ENCODE measurements around the gene NSL1. TPM values are rescaled to one million over a fixed set of nuclear protein-coding genes. Genes with fewer than 3 reads are reported as not detected.

Gene NSL1
- total RNA-seq, 1 donor from 2014 or later = 33.0 TPM

DNA sequence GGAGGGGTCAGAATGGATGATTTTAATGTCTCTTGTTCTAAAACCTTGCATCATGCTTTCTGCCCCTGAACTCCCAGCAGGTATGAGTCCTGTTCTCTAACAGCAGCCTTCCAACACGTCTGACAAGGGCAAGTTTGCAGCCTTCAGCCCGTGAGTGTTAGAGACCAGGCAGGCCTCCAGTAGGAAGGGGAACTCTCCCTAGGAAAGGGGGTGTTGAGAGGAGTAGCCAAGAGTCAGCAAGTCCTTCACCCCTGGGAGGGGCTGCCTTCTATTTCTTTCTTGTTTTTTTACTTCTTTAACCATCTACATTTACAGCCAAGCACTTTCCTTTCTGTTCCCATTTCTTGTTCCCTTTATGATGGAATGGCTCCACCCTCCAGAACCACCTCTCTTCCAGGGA is 106.1 kb downstream of the NSL1 start:
- TF ChIP-seq, protein P1, sequence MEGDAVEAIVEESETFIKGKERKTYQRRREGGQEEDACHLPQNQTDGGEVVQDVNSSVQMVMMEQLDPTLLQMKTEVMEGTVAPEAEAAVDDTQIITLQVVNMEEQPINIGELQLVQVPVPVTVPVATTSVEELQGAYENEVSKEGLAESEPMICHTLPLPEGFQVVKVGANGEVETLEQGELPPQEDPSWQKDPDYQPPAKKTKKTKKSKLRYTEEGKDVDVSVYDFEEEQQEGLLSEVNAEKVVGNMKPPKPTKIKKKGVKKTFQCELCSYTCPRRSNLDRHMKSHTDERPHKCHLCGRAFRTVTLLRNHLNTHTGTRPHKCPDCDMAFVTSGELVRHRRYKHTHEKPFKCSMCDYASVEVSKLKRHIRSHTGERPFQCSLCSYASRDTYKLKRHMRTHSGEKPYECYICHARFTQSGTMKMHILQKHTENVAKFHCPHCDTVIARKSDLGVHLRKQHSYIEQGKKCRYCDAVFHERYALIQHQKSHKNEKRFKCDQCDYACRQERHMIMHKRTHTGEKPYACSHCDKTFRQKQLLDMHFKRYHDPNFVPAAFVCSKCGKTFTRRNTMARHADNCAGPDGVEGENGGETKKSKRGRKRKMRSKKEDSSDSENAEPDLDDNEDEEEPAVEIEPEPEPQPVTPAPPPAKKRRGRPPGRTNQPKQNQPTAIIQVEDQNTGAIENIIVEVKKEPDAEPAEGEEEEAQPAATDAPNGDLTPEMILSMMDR (IDR thresholded peaks at IDR 0.05; ENCODE audit: unreplicated experiment) = no peak
- H3K4me3 Mint-ChIP-seq (ENCODE audit: unreplicated experiment) = no peak overlapping the region
- no peak overlapping the region for H3K27ac Mint-ChIP-seq (ENCODE audit: unreplicated experiment)
- no peaks in the 10 kb centered on the region for H3K9me3 Mint-ChIP-seq (ENCODE audit: unreplicated experiment)
- peaks cover 30% of the 10 kb centered on the region for H3K4me1 Mint-ChIP-seq (ENCODE audit: unreplicated experiment)
- no peak for DNase-seq (ENCODE audit: low spot score)
- peaks cover 5% of the 10 kb centered on the region for H3K27me3 Mint-ChIP-seq (ENCODE audit: unreplicated experiment)
- no peaks in the 10 kb centered on the region for H3K36me3 Mint-ChIP-seq (ENCODE audit: low read depth, unreplicated experiment)

DNA sequence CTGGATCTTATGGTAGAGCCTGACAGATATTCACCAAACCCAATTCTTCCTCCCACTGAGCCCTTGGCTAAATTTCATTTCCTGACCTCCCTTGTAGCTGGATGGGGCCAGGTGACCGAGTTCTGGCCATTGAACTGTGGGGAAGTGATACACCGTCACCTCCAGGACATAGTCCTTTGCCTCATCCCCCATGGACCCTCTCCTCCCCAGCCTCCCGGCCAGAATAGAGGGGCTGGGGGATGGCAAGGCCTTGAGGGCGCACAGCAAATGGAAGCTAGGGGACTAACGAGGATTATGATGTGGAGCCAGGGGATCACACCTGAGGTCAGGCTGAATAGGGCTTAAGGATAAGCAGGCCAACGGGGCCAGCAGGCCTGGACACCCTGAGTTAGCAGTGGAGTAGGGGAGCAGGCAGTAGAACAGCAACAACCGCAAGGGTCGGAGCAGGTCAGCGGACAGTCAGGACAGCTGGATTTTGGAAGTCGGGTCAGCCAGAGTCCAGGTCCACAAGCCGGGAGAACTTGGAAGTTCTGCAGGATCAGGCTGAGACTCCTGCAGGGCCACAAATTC is 107.0 kb downstream of the NSL1 start:
- no peak overlapping the region for H3K4me3 Mint-ChIP-seq (ENCODE audit: unreplicated experiment)
- no peaks in the 10 kb centered on the region for H3K9me3 Mint-ChIP-seq (ENCODE audit: unreplicated experiment)
- TF ChIP-seq, protein P1 (IDR thresholded peaks at IDR 0.05; ENCODE audit: unreplicated experiment) = no peak
- peaks cover 5% of the 10 kb centered on the region for H3K27me3 Mint-ChIP-seq (ENCODE audit: unreplicated experiment)
- no peak for DNase-seq (ENCODE audit: low spot score)
- no peaks in the 10 kb centered on the region for H3K36me3 Mint-ChIP-seq (ENCODE audit: low read depth, unreplicated experiment)
- no peak overlapping the region for H3K27ac Mint-ChIP-seq (ENCODE audit: unreplicated experiment)
- peaks cover 35% of the 10 kb centered on the region for H3K4me1 Mint-ChIP-seq (ENCODE audit: unreplicated experiment)

DNA sequence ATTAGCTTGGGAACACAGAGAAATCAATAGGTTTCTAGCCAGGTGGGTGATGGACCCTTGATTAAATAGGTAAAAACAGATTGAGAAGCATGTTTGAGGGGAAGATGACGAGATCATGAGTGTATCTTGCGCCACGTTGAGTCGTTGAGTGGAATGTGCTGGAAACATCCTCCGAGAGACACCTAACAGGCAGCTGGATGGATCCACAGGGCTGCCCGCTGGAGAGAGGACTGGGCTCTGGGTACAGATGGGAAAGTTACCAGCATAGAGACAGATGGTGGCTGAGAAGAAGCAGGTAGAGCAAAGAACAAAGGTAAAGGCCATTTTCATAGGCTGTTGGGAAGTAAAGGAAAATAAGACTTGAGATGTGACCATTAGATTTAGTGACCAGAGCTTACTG is 107.5 kb downstream of the NSL1 start:
- Mint-ChIP-seq H3K36me3 (ENCODE audit: low read depth, unreplicated experiment) (no peaks in the 10 kb centered on the region), H3K27me3 (ENCODE audit: unreplicated experiment) (peaks cover 5% of the 10 kb centered on the region), H3K4me1 (ENCODE audit: unreplicated experiment) (peaks cover 39% of the 10 kb centered on the region), H3K9me3 (ENCODE audit: unreplicated experiment) (no peaks in the 10 kb centered on the region), H3K27ac (ENCODE audit: unreplicated experiment) (no peak overlapping the region), H3K4me3 (ENCODE audit: unreplicated experiment) (no peak overlapping the region)
- TF ChIP-seq, protein P1 (IDR thresholded peaks at IDR 0.05; ENCODE audit: unreplicated experiment) = no peak
- DNase-seq (ENCODE audit: low spot score) = no peak

DNA sequence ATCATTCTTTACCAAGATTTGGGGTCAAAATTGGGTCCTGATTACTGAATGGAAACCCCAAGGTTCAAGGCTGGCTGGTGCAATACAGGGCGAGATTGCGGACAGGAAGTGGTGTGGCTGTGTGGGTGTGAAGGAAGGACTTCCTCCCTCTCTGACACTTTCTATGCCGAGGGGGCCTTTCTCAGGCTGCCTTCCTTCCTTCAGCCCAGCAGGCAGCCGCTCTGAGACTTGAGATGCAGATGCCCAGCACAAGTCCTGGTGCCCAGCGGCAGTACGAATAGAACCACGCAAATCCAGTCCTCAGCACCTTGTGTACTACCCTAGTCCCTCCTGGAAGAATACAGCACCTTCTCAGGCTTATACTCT is 108.2 kb downstream of the NSL1 start:
- H3K27ac Mint-ChIP-seq (ENCODE audit: unreplicated experiment) = no peak overlapping the region
- no peak for DNase-seq (ENCODE audit: low spot score)
- peaks cover 40% of the 10 kb centered on the region for H3K4me1 Mint-ChIP-seq (ENCODE audit: unreplicated experiment)
- no peaks in the 10 kb centered on the region for H3K9me3 Mint-ChIP-seq (ENCODE audit: unreplicated experiment)
- TF ChIP-seq, protein P1 (IDR thresholded peaks at IDR 0.05; ENCODE audit: unreplicated experiment) = no peak
- H3K36me3 Mint-ChIP-seq (ENCODE audit: low read depth, unreplicated experiment) = no peaks in the 10 kb centered on the region
- peaks cover 5% of the 10 kb centered on the region for H3K27me3 Mint-ChIP-seq (ENCODE audit: unreplicated experiment)
- H3K4me3 Mint-ChIP-seq (ENCODE audit: unreplicated experiment) = no peak overlapping the region

DNA sequence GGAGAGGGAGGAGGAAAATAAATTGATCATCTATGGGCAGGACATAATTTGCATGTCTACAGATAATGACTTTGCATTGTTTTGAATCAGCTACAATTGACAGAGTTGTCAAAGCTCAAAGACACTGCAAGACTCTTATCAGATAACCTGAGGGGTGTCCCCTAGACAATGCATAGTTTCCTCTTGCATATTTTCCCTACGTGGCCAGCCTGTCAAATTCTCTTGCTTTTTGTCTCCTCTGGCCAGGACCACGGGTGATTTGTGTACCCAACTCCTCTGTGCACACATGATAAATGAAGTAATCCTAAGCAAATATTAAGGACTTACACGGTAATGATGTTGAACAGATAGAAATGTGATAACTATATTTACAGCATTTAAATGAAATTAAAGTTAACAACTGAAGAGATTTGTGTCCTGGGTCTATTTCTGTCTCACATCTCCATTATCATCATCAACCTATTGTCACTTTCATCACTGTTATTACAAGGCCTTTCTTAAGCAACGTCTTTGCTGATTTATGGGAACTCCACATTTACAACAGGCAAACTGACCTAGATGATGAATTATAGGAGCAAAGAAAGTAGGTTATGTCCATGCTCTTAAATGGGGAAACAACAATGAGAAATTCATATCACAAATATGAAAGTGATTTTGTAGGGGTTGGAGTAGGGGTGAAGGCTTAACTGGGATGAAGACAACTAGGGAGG is 110.7 kb downstream of the NSL1 start:
- H3K27me3 Mint-ChIP-seq (ENCODE audit: unreplicated experiment) = peaks cover 5% of the 10 kb centered on the region
- TF ChIP-seq, protein P1 (IDR thresholded peaks at IDR 0.05; ENCODE audit: unreplicated experiment) = no peak
- no peak for DNase-seq (ENCODE audit: low spot score)
- no peaks in the 10 kb centered on the region for H3K9me3 Mint-ChIP-seq (ENCODE audit: unreplicated experiment)
- H3K4me1 Mint-ChIP-seq (ENCODE audit: unreplicated experiment) = peaks cover 33% of the 10 kb centered on the region
- no peak overlapping the region for H3K27ac Mint-ChIP-seq (ENCODE audit: unreplicated experiment)
- no peak overlapping the region for H3K4me3 Mint-ChIP-seq (ENCODE audit: unreplicated experiment)
- H3K36me3 Mint-ChIP-seq (ENCODE audit: low read depth, unreplicated experiment) = no peaks in the 10 kb centered on the region
